IMR-90 (cell line): ENCODE results near the gene RPUSD1. TPM values are rescaled to one million over a fixed set of nuclear protein-coding genes. Genes with fewer than 3 reads are reported as not detected.

Experiments
- ATAC-seq: fragments of 200-7000 bp; cut with Tn5 transposase; 2 replicates; pipeline ENCODE4 v1.9.1; 2020; ENCODE audit warnings: low read depth, mild to moderate bottlenecking, moderate library complexity
- BruUV-seq: library from RNA; stranded (reverse); fragments of 400-500 nt; replicated peaks from 2 replicates; lab custom pipeline; 2021; lab: Mats Ljungman, UMichigan
- CTCF ChIA-PET: fragments of 300-600 bp; formaldehyde crosslinking; extraction: SDS; loops from one replicate; lab custom pipeline; 2021; ENCODE audit warnings: antibody characterized with exemption; lab: Yijun Ruan, JAX
- POLR2A ChIA-PET: fragments of 300-600 bp; sonication (Branson Sonifier 250); formaldehyde crosslinking; loops from one replicate; lab custom pipeline; 2022; ENCODE audit warnings: antibody characterized with exemption; ENCODE audit not compliant: unreplicated experiment; lab: Charles Lee
- DNase-seq: peaks from one replicate; pipeline ENCODE4 v3.0.0; 2013
- H2AFZ ChIP-seq: replicated peaks from 2 replicates; pipeline ENCODE3; 2013; ENCODE audit warnings: low read length, mild to moderate bottlenecking; ENCODE audit not compliant: poor library complexity
- H2AK5ac ChIP-seq: 2 replicates; pipeline ENCODE4 v1.6.1; 2013; ENCODE audit warnings: low read depth, low read length, inconsistent platforms
- H2AK9ac ChIP-seq: replicated peaks from 2 replicates; pipeline ENCODE3; 2013; ENCODE audit warnings: mild to moderate bottlenecking, low read depth, low read length, moderate library complexity; ENCODE audit not compliant: poor library complexity
- H2BK120ac ChIP-seq: 2 replicates; pipeline ENCODE4 v1.6.1; 2013; ENCODE audit warnings: low read depth, low read length, inconsistent platforms
- H2BK15ac ChIP-seq: 3 replicates; pipeline ENCODE4 v1.6.1; 2013; ENCODE audit warnings: low read depth, low read length, inconsistent platforms
- H2BK20ac ChIP-seq: 2 replicates; pipeline ENCODE4 v1.6.1; 2013; ENCODE audit warnings: low read depth, mild to moderate bottlenecking, inconsistent platforms, low read length, moderate library complexity
- H2BK5ac ChIP-seq: 2 replicates; pipeline ENCODE4 v1.6.1; 2013; ENCODE audit warnings: mild to moderate bottlenecking, low read depth, low read length, inconsistent platforms; ENCODE audit not compliant: poor library complexity, severe bottlenecking
- H3K14ac ChIP-seq: replicated peaks from 2 replicates; pipeline ENCODE4 v1.6.1; 2013; ENCODE audit warnings: low read depth, low read length, inconsistent platforms
- H3K18ac ChIP-seq: 2 replicates; pipeline ENCODE4 v1.6.1; 2013; ENCODE audit warnings: low read depth, low read length, control low read depth
- H3K23ac ChIP-seq: 2 replicates; pipeline ENCODE4 v1.6.1; 2013; ENCODE audit warnings: low read depth, low read length, inconsistent platforms
- H3K27ac ChIP-seq: 2 replicates; pipeline ENCODE4 v1.5.1; 2013; ENCODE audit warnings: mild to moderate bottlenecking, control low read depth, low read length; ENCODE audit not compliant: insufficient read depth
- H3K27me3 ChIP-seq: 2 replicates; pipeline ENCODE4 v1.6.1; 2013; ENCODE audit warnings: low read length; ENCODE audit not compliant: control insufficient read depth, insufficient read depth
- H3K36me3 ChIP-seq: 2 replicates; pipeline ENCODE4 v1.6.1; 2013; ENCODE audit warnings: low read length, mixed read lengths; ENCODE audit not compliant: control insufficient read depth, insufficient read depth
- H3K4ac ChIP-seq: 2 replicates; pipeline ENCODE4 v1.6.1; 2013; ENCODE audit warnings: low read depth, low read length, inconsistent platforms
- H3K4me1 ChIP-seq: 2 replicates; pipeline ENCODE4 v1.6.1; 2013; ENCODE audit warnings: low read length, mixed read lengths; ENCODE audit not compliant: control insufficient read depth, insufficient read depth
- H3K4me2 ChIP-seq: 2 replicates; pipeline ENCODE4 v1.6.1; 2013; ENCODE audit warnings: low read depth, mild to moderate bottlenecking, control low read depth, low read length, moderate library complexity
- H3K4me3 ChIP-seq: 2 replicates; pipeline ENCODE4 v1.5.1; 2013; ENCODE audit warnings: low read depth, mild to moderate bottlenecking, control low read depth, low read length, moderate library complexity; ENCODE audit not compliant: insufficient read depth
- H3K56ac ChIP-seq: 2 replicates; pipeline ENCODE4 v1.6.1; 2013; ENCODE audit warnings: low read length, inconsistent platforms; ENCODE audit not compliant: insufficient read depth; ENCODE audit errors: extremely low read depth
- H3K79me1 ChIP-seq, 2 experiments: 2 replicates each; pipeline ENCODE4 v1.6.1; 2013; ENCODE audit warnings: low read length in 2 of 2, inconsistent platforms in 1 of 2, low read depth in 1 of 2
- H3K9ac ChIP-seq: 2 replicates; pipeline ENCODE4 v1.6.1; 2013; ENCODE audit warnings: low read depth, low read length, control low read depth
- H3K9me1 ChIP-seq: 2 replicates; pipeline ENCODE4 v1.6.1; 2013; ENCODE audit warnings: low read length, inconsistent platforms; ENCODE audit not compliant: insufficient read depth
- H3K9me3 ChIP-seq: 2 replicates; pipeline ENCODE4 v1.6.1; 2013; ENCODE audit warnings: low read length; ENCODE audit not compliant: control insufficient read depth, insufficient read depth
- H4K20me1 ChIP-seq: 2 replicates; pipeline ENCODE4 v1.6.1; 2013; ENCODE audit warnings: low read length, inconsistent platforms; ENCODE audit not compliant: insufficient read depth
- H4K5ac ChIP-seq: 2 replicates; pipeline ENCODE4 v1.6.1; 2013; ENCODE audit warnings: mild to moderate bottlenecking, low read depth, low read length, control low read depth
- H4K8ac ChIP-seq, 2 experiments: 2 replicates each; pipeline ENCODE4 v1.6.1; 2013; ENCODE audit warnings: low read depth in 2 of 2, low read length in 2 of 2, control low read depth in 1 of 2, inconsistent platforms in 1 of 2
- H4K91ac ChIP-seq: 2 replicates; pipeline ENCODE4 v1.6.1; 2013; ENCODE audit warnings: low read depth, low read length, inconsistent platforms; ENCODE audit not compliant: insufficient read depth
- FOS ChIP-seq: fragments of 150-350 bp; IDR thresholded peaks from 2 replicates; pipeline ENCODE4 v1.6.1; 2016; ENCODE audit warnings: low read depth, low read length
- RAD21 ChIP-seq: IDR thresholded peaks from 2 replicates; pipeline ENCODE4 v1.6.1; 2012; ENCODE audit warnings: low read length, improper control_type of control experiment
- WGBS, 2 experiments: methylation state at CpG; one replicate each; pipeline versions ENCODE4 v1.1.5 to v1.1.7; 2013; ENCODE audit warnings: missing lambda C conversion rate in 2 of 2; ENCODE audit not compliant: insufficient read length in 1 of 2; ENCODE audit errors: extremely low coverage in 2 of 2; 5-methylcytosine and 5-hydroxymethylcytosine counted together
- dilution Hi-C: fragments of 300-500 bp; cut with HindIII; formaldehyde crosslinking; loops from one replicate; pipeline ENCODE4 v1.14.3; 2018; ENCODE audit warnings: low sequenced_read_pairs; ENCODE audit not compliant: unreplicated experiment
- in situ Hi-C: fragments of 300-500 bp; cut with MboI; formaldehyde crosslinking; loops from 3 replicates; pipeline ENCODE4 v1.14.3; 2019; ENCODE audit warnings: low sequenced_read_pairs, inconsistent platforms, mixed read lengths
- intact Hi-C: fragments of 100-400 bp; cut with micrococcal nuclease; formaldehyde crosslinking; loops from 2 replicates; pipeline ENCODE4 v1.10.0; 2022
- polyA plus RNA-seq, 3 experiments: library from polyadenylated mRNA; depleted of rRNA; stranded (reverse); fragments of >200 nt; gene quantifications; 2 replicates each; pipeline ENCODE4 v1.2.3, GENCODE V29; 2012; ENCODE audit warnings: low replicate concordance in 1 of 3
- total RNA-seq: library from RNA; depleted of rRNA; stranded (reverse); fragments of >200 nt; gene quantifications from 2 replicates; pipeline ENCODE4 v1.2.3, GENCODE V29; 2012
- TF ChIP-seq, protein P1 (sequence below): conservative IDR thresholded peaks from 2 replicates; pipeline ENCODE4 v1.5.1; 2012; ENCODE audit warnings: mild to moderate bottlenecking, low read depth, low read length, improper control_type of control experiment

The RPUSD1 gene
- total and polyA plus RNA-seq, 2 of the 4 experiments (the other 2 are of a cell fraction) = 13.1 to 32.3 TPM

DNA sequence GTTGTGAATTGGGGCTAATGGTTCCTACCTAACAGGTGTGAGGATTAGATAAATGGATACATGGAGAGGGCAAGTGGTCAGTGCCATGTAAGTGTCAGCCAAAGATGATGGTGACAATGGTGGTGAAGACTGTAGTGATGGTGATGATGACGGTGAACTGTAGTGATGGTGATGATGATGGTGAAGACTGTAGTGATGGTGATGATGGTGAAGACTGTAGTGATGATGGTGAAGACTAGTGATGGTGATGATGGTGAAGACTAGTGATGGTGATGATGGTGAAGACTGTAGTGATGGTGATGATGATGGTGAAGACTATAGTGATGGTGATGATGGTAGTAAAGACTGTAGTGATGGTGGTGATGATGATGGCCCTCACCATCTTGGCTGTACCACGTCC is 30.4 kb upstream of the RPUSD1 start:
- dilution Hi-C loops = no loop called here
- no peak for ATAC-seq
- BruUV-seq = no TSS peak
- Histone ChIP-seq H3K27me3 (peaks cover 27% of the 10 kb centered on the region), H3K27ac (no peak overlapping the region), H2AK5ac (no peak overlapping the region), H2BK20ac (no peak overlapping the region), H3K14ac (no peak overlapping the region), H3K9ac (no peak overlapping the region), H4K91ac (no peak overlapping the region), H2BK15ac (no peak overlapping the region), H4K20me1 (no peaks in the 10 kb centered on the region), H2BK120ac (no peak overlapping the region), H4K5ac (no peak overlapping the region), H4K8ac (no peak overlapping the region), H3K4ac (no peak overlapping the region), H2BK5ac (no peak overlapping the region), H2AFZ (no peak overlapping the region), H3K56ac (no peak overlapping the region), H3K4me1 (peaks cover 2% of the 10 kb centered on the region; the same call in 1 of the 2 replicates), H3K23ac (no peak overlapping the region), H3K36me3 (no peaks in the 10 kb centered on the region), H3K9me3 (no peaks in the 10 kb centered on the region; the same call in 1 of the 2 replicates), H3K79me1 (no peaks in the 10 kb centered on the region), H3K9me1 (no peaks in the 10 kb centered on the region), H3K4me3 (no peak overlapping the region), H3K4me2 (no peak overlapping the region), H3K18ac (no peak overlapping the region), H2AK9ac (no peak overlapping the region)
- WGBS, 2 experiments = 73% methylated on average over 1 of the region's 2 CpGs; no CpG with 5 or more reads in 1 of the 2 experiments
- in situ Hi-C loops = loop anchor here (25.0 kb wide), 1 partner anchor 394 kb away; no protein-coding TSS in a partner anchor
- ChIA-PET POLR2A (no interaction called here), CTCF (no interaction called here)
- TF ChIP-seq RAD21 = no peak
- no peak for TF ChIP-seq FOS
- TF ChIP-seq, protein P1, sequence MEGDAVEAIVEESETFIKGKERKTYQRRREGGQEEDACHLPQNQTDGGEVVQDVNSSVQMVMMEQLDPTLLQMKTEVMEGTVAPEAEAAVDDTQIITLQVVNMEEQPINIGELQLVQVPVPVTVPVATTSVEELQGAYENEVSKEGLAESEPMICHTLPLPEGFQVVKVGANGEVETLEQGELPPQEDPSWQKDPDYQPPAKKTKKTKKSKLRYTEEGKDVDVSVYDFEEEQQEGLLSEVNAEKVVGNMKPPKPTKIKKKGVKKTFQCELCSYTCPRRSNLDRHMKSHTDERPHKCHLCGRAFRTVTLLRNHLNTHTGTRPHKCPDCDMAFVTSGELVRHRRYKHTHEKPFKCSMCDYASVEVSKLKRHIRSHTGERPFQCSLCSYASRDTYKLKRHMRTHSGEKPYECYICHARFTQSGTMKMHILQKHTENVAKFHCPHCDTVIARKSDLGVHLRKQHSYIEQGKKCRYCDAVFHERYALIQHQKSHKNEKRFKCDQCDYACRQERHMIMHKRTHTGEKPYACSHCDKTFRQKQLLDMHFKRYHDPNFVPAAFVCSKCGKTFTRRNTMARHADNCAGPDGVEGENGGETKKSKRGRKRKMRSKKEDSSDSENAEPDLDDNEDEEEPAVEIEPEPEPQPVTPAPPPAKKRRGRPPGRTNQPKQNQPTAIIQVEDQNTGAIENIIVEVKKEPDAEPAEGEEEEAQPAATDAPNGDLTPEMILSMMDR = no peak
- no peak for DNase-seq
- intact Hi-C loops = no loop called here
